DLD1 (cell line): ENCODE results near the gene MACROD2.

Experiments
- in situ Hi-C: cut with HindIII; loops from 2 replicates; pipeline ENCODE4 v1.10.0; 2017; ENCODE audit warnings: low sequenced_read_pairs

The MACROD2 gene

GRCh38 chr20:15734052-15734451 lies 1738.7 kb downstream of the MACROD2 start:
- in situ Hi-C loops, result no loop called here

- in situ Hi-C loops, result no loop called here
Observed at GRCh38 chr20:15739035-15739434, 1743.7 kb downstream of the MACROD2 start.

DNA sequence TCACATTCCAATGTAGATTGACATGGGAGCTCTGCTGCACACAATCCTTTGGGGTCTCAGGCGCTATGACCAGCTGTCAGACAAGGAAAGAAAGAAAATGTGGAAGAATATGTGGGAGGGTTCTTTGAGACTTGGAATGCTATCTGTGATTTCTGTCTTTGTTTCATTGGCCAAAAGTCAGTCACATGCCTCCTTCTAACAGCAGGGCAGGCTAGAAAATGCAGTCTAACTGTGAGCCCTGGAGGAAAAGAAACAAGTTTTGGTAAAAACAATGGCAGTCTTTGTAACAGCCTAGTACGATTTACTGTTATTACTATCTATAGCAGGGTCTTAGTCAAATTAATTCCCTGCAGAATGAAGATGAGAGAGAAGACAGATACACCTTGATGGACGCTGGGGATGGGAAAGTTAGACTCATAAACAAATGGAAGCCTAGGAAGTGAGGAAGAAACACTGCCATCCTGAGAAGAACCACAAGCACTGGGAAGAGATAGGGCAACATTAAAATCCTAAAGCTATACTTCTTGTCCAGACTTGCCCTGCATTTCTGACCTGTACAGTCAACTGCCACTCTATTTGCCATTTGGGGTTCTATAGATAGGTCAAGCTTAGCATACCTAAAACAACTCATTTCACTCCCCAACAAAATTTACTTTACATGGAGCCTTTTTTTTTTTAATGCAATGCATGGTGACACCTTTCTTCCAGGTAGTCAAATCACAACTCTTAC lies 1744.9 kb downstream of the MACROD2 start:
- in situ Hi-C loops, result no loop called here

GRCh38 chr20:15742087-15742486 lies 1746.8 kb downstream of the MACROD2 start:
- in situ Hi-C loops, result no loop called here

DNA sequence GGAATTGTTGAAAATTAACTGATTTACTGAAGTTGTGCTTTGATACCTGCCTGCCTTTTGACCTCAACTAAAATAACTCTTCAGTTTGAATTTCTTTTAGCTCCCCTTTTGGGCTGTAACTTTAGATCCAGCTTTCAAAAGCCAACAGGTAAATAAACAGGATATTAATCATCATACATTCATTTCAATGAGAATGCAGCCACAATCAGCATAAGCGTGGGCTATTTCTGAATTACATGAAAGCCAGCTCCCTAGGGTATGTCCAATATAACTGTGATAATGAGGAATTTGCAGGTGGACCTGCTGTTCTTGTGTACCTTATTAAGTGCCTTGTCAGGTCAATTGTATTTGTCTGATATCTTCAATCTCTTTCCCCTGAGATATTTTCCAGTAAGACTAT lies 1747.3 kb downstream of the MACROD2 start:
- in situ Hi-C loops, result no loop called here

DNA sequence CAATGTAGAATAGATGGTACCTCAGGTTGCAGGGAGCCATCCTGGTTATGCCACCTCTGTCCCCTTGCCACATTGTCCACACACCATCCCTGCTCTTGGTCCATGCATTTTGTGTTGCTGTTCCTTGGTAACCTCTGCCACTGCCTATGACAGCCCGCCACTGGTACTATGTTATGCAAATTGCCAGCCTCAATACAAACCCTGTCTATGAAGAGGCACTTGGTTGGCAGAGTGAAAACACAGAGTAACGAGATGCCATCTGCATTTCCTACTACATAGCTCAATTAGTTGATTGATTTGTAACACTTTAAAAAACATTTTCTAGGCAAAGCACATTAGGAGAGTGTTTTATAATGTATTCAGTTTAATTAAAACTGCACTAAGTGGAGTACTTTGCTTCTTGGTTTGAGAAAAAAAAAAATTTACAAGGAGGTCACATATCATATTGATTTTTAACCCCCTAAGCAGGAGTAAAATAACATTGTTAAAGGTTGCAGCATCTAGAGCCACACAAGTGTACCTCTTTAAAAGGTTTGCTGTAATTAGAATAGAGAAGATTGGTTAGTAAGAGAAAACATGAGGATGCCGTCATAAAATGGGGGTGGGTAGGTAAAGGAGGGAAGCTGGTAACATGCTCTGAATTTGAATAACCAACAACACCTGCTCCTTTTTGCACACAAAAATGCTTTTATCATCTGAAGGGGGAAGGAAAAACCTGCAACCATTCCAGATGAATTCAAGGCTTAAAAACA lies 1760.9 kb downstream of the MACROD2 start:
- in situ Hi-C loops, result no loop called here

GRCh38 chr20:15756754-15757115 lies 1761.4 kb downstream of the MACROD2 start:
- in situ Hi-C loops, result no loop called here

GRCh38 chr20:15759594-15759993 lies 1764.3 kb downstream of the MACROD2 start:
- in situ Hi-C loops, result no loop called here

DNA sequence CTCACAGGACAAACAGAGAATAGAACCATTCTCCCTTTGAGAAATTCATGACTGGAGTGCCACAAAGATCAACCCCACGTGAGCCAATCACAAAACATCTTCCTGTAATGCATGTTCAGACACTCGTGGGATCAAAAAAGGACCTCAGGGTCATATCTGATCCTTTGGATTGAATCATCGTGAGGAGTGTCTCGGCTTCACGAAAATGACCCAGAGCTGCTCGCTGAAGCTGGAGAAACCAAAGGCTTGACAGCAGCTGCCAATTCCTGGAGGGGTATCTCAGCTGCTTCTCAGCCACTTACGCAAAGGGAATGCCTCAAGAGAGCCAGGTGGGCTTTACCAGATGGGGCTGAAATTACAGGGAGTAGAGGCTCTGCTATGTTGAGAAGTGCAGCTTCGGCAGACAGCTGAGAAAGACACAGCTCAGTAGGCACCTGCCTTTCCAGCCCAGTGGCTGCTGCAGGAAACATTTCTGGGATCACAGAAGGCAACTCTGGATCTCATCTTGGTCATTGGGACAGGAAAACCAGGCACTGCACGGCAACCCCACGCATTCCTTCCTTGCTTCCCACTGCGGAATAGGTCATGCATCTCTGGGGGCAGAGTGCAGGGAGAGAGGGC lies 1764.8 kb downstream of the MACROD2 start:
- in situ Hi-C loops, result no loop called here

- in situ Hi-C loops, result no loop called here
Observed at GRCh38 chr20:15763366-15763765, 1768.0 kb downstream of the MACROD2 start.

DNA sequence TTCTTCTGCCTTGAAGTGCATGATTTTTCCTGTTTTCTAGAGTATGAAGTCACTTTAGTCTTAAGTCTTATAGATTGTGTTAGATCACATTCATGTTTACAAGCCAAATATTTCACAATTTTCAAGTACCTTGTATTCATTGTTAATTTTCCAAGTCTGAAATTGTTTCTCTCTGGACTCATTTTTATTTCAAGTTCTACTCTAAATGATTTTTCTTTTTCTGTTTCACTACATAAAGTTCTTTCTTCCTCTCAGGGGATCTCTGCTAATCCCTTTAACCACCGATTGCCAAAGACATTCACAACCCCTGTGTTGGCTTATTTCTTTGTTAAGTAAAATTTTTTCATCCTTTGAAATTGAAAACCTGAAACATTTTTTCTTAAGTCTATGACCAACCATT lies 1772.3 kb downstream of the MACROD2 start:
- in situ Hi-C loops, result no loop called here

- in situ Hi-C loops, result no loop called here
Observed at GRCh38 chr20:15767999-15768741, 1772.9 kb downstream of the MACROD2 start.

DNA sequence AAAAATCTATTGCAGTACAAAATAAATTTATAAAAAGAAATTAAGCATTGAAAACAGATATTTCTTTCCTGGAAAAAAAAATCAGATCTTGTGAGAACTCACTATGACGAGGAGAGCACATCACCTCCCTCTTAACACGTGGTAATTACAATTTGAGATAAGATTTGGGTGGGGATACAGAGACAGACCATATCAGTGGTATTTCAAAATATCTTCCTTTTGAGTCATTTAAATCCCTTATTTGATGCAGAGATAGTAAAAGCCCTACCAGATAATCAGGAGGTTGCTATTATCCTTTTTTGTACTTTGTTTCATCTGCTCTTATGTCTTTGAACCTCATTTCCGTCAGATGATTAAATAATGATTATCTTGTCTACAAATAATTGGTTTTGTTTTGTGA lies 1777.5 kb downstream of the MACROD2 start:
- in situ Hi-C loops, result no loop called here

- in situ Hi-C loops, result no loop called here
Observed at GRCh38 chr20:15774926-15775325, 1779.6 kb downstream of the MACROD2 start.

DNA sequence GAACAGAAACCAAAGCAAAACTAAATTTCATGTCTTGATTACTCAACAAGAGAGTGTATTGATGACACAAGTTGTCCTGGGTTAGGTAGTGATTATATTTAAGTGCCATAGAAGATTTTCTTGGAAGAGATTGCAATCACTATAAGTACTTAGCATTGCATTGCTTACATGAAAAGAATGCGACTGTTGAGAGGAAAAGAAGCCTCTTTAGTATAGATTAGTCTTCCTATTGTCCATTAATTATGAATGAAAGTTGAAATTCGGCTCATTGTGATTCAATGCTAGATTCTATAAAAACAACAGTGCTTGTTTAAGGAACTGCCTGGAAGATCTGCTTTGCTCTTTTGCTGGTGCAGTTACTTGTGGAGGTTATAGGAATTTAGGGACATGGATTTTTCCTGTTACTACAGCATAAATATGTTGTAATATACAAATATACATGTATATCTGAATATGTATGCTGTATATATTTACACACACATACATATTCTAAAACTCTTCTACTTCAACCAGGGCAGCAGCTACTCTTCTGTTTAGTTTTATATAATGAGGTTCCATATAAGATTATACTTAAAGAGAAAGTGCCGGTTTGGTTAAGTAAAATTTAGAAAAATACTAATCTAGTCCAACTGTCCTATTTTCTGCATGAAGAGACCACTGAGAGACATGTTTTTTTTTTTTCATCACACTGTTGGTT lies 1781.6 kb downstream of the MACROD2 start:
- in situ Hi-C loops, result no loop called here

- in situ Hi-C loops, result no loop called here
Observed at GRCh38 chr20:15784020-15784419, 1788.7 kb downstream of the MACROD2 start.

DNA sequence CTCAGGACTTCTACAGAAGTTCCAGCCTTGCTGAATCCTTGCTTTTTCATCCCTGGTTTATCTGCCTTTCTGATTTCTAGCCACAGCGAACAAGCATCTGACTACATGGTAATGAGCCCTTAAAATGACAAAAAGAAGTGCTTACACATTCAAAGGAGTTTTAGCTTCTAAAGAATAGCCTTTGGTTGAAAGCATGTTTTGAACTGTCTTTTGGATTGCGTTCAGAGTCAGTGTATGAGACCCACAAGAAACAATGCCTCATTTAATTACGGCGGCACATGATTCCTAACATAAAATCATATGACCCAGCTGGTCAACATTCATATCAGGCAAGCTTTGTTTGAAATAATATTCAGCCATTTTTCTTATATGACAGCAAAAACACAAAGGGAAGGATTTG lies 1793.8 kb downstream of the MACROD2 start:
- in situ Hi-C loops, result no loop called here

- in situ Hi-C loops, result no loop called here
Observed at GRCh38 chr20:15792855-15793254, 1797.5 kb downstream of the MACROD2 start.

- in situ Hi-C loops, result no loop called here
Observed at GRCh38 chr20:15794409-15794808, 1799.1 kb downstream of the MACROD2 start.

DNA sequence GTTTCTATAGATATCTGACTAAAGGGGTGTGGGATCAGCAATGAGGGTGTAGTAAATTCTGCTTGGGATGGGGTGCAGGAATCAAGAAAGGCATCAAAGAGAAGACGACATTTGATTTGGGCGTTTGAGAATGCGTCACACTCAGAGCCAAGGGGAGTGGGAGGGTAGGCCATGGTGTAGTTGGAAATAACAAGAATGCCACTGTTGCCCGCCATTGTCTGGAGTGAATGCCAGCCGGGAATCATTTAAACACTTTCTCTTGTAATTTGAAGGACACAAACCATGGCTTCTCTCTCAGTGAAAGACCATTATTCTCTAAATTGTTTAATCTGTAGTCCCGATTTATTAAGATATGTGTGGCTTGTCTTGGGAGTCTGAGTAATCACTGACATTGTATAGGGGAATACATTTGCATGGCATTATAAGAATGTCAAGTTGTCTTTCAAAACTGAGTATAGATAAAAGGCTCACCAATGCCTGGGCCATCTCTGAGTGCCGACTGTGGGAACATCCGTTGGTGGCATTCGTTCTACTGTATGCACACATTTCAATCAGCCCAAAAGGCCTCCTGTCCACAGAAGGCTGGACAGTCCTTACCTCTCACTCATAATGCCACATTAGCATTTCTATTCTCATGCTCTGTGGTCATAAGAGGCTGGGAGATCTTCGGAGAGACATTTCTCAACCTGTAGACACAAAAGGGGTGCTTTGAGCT lies 1800.1 kb downstream of the MACROD2 start:
- in situ Hi-C loops, result no loop called here
